Sigmoid colon (tissue), 7 donors: Measurements from ENCODE around the gene CDC5L. TPM values are rescaled to one million over a fixed set of nuclear protein-coding genes. Genes with fewer than 3 reads are reported as not detected.

ENCODE experiments used
- DNase-seq: peaks from one replicate; pipeline ENCODE4 v3.0.0-alpha.2; 2019
- H3K27ac ChIP-seq, 4 donors: fragments of 200-600 bp; sonication (generic); one replicate each; pipeline ENCODE4 v1.5.1; 2016 to 2019; ENCODE audit warnings: mild to moderate bottlenecking in 1 of 4
- H3K27me3 ChIP-seq, 3 donors: fragments of 200-600 bp; sonication (generic); one replicate each; pipeline ENCODE4 v1.5.1; 2019; ENCODE audit warnings: mild to moderate bottlenecking in 1 of 3
- H3K36me3 ChIP-seq, 4 donors: fragments of 200-600 bp; sonication (generic); one replicate each; pipeline ENCODE4 v1.5.1; 2016 to 2019
- H3K4me1 ChIP-seq, 4 donors: fragments of 200-600 bp; sonication (generic); one replicate each; pipeline ENCODE4 v1.5.1; 2017 to 2019
- H3K4me3 ChIP-seq, 4 donors: fragments of 200-600 bp; sonication (generic); one replicate each; pipeline ENCODE4 v1.5.1; 2017 to 2019; ENCODE audit warnings: mild to moderate bottlenecking in 2 of 4, moderate library complexity in 1 of 4
- H3K9me3 ChIP-seq, 4 donors: fragments of 200-600 bp in 3 of 4; sonication (generic) in 3 of 4; one replicate each; pipeline versions ENCODE4 v1.5.1 to v1.6.1; 2013 to 2019
- CTCF ChIP-seq, 4 experiments: fragments of 450-650 bp in 3 of 4; fragments of 200-600 bp in 1 of 4; IDR thresholded peaks; one replicate each; pipeline ENCODE4 v1.5.1; 2016 to 2019; ENCODE audit warnings: antibody characterized with exemption in 4 of 4, mild to moderate bottlenecking in 3 of 4, moderate library complexity in 2 of 4
- EP300 ChIP-seq, 4 donors: sonication (generic); formaldehyde crosslinking; IDR thresholded peaks; one replicate each; pipeline ENCODE4 v1.6.1; 2017; ENCODE audit warnings: antibody characterized with exemption in 4 of 4
- POLR2A ChIP-seq, 2 donors: fragments of 450-650 bp; IDR thresholded peaks; one replicate each; pipeline ENCODE4 v1.6.1; 2016; ENCODE audit warnings: antibody characterized with exemption in 2 of 2, mild to moderate bottlenecking in 2 of 2, moderate library complexity in 2 of 2
- POLR2AphosphoS5 ChIP-seq, 4 donors: sonication (generic); formaldehyde crosslinking; IDR thresholded peaks; one replicate each; pipeline ENCODE4 v1.6.1; 2017; ENCODE audit warnings: antibody characterized with exemption in 4 of 4
- WGBS, 2 donors: extraction: QIAGEN DNeasy Blood & Tissue Kit; methylation state at CpG; one replicate each; pipeline ENCODE4 v1.1.7; 2013; 5-methylcytosine and 5-hydroxymethylcytosine counted together
- intact Hi-C: fragments of 100-400 bp; cut with DNase I; formaldehyde crosslinking; loops from one replicate; pipeline ENCODE4 v1.15.1; 2023
- polyA plus RNA-seq, 3 donors: library from polyadenylated mRNA; stranded (reverse); fragments of 200-250 nt; gene quantifications; one replicate each; pipeline ENCODE4 v1.2.3, GENCODE V29; 2013
- total RNA-seq, 4 donors: library from RNA; depleted of rRNA; stranded (reverse); fragments of >200 nt; gene quantifications; one replicate each; pipeline ENCODE4 v1.1.0, GENCODE V29; 2016
- donor health status: healthy with polysubstance abuse.
- donor health status: Bipolar disorder and iron deficiency.
- donor health status: healthy.

Gene CDC5L
- total and polyA plus RNA-seq, 7 donors, result 6.6 to 24.6 (median 18.0) TPM

GRCh38 chr6:44452725-44453124 is 65.2 kb downstream of the CDC5L start:
- no peaks in the 10 kb centered on the region for H3K27me3 ChIP-seq
- DNase-seq, result no peak
- WGBS, 2 donors, result 87 to 90% methylated on average over 4 of the region's 4 CpGs
- no peak overlapping the region for H3K27ac ChIP-seq
- H3K4me3 ChIP-seq, result no peak overlapping the region
- no peaks in the 10 kb centered on the region for H3K9me3 ChIP-seq
- TF ChIP-seq CTCF (IDR thresholded peaks at IDR 0.05) (no peak), POLR2AphosphoS5 (IDR thresholded peaks at IDR 0.05) (no peak), POLR2A (IDR thresholded peaks at IDR 0.05) (no peak), EP300 (IDR thresholded peaks at IDR 0.05) (no peak)
- H3K4me1 ChIP-seq, result peaks cover 0 to 11% (median 8%) of the 10 kb centered on the region in 4 donors
- intact Hi-C loops, result no loop called here
- peaks cover 0 to 25% (median 4%) of the 10 kb centered on the region in 4 donors for H3K36me3 ChIP-seq

- H3K27ac ChIP-seq, result no peak overlapping the region
- no peaks in the 10 kb centered on the region for H3K27me3 ChIP-seq
- peaks cover 0 to 21% (median 2%) of the 10 kb centered on the region in 4 donors for H3K36me3 ChIP-seq
- intact Hi-C loops, result no loop called here
- H3K4me1 ChIP-seq, result peaks cover 0 to 11% (median 8%) of the 10 kb centered on the region in 4 donors
- no peaks in the 10 kb centered on the region for H3K9me3 ChIP-seq
- no peak overlapping the region for H3K4me3 ChIP-seq
- no peak for TF ChIP-seq EP300 (IDR thresholded peaks at IDR 0.05)
- TF ChIP-seq CTCF (IDR thresholded peaks at IDR 0.05), result no peak
- TF ChIP-seq POLR2AphosphoS5 (IDR thresholded peaks at IDR 0.05), result no peak
- TF ChIP-seq POLR2A (IDR thresholded peaks at IDR 0.05), result no peak
- DNase-seq, result no peak
- WGBS, 2 donors, result 68 to 88% methylated on average over 1 of the region's 1 CpG
These were observed 65.6 kb downstream of the CDC5L start for GRCh38 chr6:44453146-44453545.

GRCh38 chr6:44454198-44454597 is 66.7 kb downstream of the CDC5L start:
- intact Hi-C loops, result no loop called here
- Histone ChIP-seq H3K27me3 (no peaks in the 10 kb centered on the region), H3K4me3 (no peak overlapping the region), H3K36me3 (peaks cover 0 to 11% (median 0%) of the 10 kb centered on the region in 4 donors), H3K27ac (no peak overlapping the region), H3K9me3 (no peaks in the 10 kb centered on the region), H3K4me1 (peaks cover 0 to 11% (median 8%) of the 10 kb centered on the region in 4 donors)
- no peak for TF ChIP-seq POLR2A (IDR thresholded peaks at IDR 0.05)
- TF ChIP-seq CTCF (IDR thresholded peaks at IDR 0.05), result no peak
- no peak for TF ChIP-seq EP300 (IDR thresholded peaks at IDR 0.05)
- no peak for TF ChIP-seq POLR2AphosphoS5 (IDR thresholded peaks at IDR 0.05)
- DNase-seq, result no peak
- WGBS, 2 donors, result 94 to 95% methylated on average over 5 of the region's 5 CpGs

- intact Hi-C loops, result loop anchor here (2.0 kb wide), 1 partner anchor 26 kb away; no protein-coding TSS in a partner anchor
- Histone ChIP-seq H3K27me3 (no peaks in the 10 kb centered on the region), H3K27ac (no peak overlapping the region), H3K36me3 (peaks cover 0 to 9% (median 0%) of the 10 kb centered on the region in 4 donors), H3K9me3 (no peaks in the 10 kb centered on the region), H3K4me3 (peak overlapping the region in 2 of 4 donors; percentile 4 to 13), H3K4me1 (peaks cover 0 to 11% (median 8%) of the 10 kb centered on the region in 4 donors)
- TF ChIP-seq CTCF (IDR thresholded peaks at IDR 0.05) (peak in 3 of 4 experiments; percentile 47 to 78 (median 77)), POLR2A (IDR thresholded peaks at IDR 0.05) (no peak)
- DNase-seq, result no peak
- WGBS, 2 donors, result 10 to 37% methylated on average over 16 of the region's 16 CpGs
These were observed 68.8 kb downstream of the CDC5L start for GRCh38 chr6:44456070-44456965.
